ENCODE measurements around the gene CREB3L4.
"Not testable (repeated sequence)": the region's sequence is repeated elsewhere in the genome, so short reads cannot be mapped to it uniquely, and the experiment has no call there.

Gene CREB3L4

DNA sequence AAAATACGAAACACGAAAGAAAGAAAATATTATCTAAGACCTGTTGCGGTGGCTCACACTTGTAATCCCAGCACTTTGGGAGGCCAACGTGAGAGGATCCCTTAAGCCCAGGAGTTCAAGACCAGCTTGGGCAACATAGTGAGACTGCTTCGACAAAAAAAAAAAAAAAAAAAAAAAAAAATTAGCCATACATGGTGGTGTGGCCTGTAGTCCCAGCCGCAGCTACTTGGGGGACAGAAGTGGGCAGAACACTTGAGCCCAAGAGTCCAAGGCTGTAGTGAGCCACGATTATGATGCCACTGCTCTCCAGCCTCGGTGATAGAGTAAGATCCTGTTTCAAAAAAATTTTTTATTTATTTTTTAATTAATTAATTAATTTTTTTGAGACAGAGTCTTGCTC is 19.9 kb downstream of the CREB3L4 start:
- no peak for DNase-seq

DNA sequence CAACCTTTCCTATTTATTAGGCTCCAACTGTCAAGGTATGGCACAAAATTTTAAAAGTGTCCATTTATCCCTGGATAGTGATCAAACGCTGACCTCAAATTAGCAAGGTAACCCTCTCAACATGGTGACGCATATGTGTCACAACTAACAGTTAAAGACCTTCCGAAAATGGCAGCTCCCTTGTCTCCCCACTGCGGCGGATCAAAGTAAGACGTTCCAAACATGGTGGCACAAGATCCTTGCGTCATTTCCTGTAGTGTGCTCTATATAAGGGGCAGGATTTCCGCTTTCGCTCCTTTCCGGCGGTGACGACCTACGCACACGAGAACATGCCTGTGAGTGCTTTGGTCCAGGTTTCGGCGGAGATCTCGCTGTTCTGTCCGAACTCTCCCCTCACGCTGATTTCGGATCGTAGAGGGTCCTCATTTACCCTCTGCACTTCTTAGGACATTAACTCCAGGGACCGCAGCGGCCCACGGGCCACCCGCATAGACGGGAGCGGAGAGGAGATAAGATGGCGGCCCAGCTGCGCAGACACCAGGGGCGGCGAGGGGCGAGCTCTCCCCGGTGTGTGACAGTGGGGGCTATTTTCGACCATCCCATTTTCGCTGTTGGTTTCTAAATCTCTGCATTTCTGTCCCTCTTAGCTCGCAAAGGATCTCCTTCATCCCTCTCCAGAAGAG is 22.9 kb downstream of the CREB3L4 start, which contains the start of gene RPS27:
Gene RPS27, plus strand, starts transcription at position 295 of the 683 bp plus-strand sequence. Its CDS starts 35 bp downstream, at position 330.
- DNase-seq = peak; percentile 97 to 99

- DNase-seq = no peak
These were observed 23.5 kb downstream of the CREB3L4 start for GRCh38 chr1:153991151-153991630.

DNA sequence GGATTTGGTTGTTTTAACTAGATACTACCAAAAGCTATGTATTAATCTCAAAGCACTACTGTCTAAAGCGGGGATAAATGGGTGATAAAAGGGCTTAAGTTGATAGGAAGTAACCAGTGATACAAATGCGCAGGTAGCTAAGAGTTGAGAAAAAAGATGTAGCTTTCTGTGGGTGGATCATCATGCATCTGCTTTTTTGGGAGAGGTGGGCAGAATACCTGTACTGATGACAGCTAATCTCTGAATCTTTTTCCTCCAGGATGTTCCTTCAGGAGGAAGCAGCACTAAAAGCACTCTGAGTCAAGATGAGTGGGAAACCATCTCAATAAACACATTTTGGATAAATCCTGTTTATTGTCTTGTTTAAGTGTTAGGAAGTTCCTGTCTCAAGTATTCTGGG is 24.1 kb downstream of the CREB3L4 start:
- DNase-seq = no peak

GRCh38 chr1:153995202-153995601 is 27.5 kb downstream of the CREB3L4 start:
- DNase-seq = no peak

- no peak for DNase-seq
These were observed 27.9 kb downstream of the CREB3L4 start for GRCh38 chr1:153995640-153996039.

GRCh38 chr1:153996882-153997281 is 29.2 kb downstream of the CREB3L4 start:
- DNase-seq = not testable (repeated sequence)

DNA sequence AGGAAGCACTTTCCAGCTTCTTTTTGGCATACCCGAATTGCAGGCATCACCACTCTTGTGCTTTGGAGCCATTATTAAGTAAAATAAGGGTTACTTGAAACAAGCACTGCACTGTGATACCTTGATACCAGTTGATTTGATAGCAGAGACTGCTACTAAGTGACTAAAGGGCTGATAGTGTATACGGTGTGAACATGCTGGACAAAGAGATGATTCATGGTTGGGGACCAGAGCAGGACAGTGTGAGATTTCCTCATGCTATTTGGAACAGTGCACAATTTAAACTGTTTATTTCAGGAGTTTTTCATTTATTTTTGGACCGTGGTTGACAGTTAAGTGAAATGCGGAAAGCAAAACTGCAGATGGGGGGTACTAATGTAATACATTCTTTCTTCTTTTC is 32.7 kb downstream of the CREB3L4 start:
- DNase-seq = no peak

GRCh38 chr1:154006136-154006535 is 38.4 kb downstream of the CREB3L4 start:
- DNase-seq = no peak

DNA sequence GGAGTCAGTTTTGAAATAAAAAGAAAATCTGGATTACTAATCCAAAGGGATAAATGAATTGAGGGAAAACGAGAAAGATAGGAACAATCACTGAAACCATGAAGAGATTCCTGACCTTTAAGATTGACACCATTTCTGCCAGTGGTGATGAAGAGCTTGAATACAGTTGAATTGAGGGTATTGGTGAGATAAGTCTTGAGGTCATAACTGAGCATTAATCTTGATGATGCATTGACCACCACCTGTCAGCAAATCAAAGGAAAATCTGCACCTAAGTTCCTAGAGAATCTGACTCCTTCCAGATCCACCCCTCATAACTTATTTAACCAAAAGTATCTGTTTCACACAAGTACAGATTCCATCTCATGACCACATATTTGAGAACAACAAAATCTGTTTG is 44.4 kb downstream of the CREB3L4 start:
- DNase-seq = no peak

GRCh38 chr1:154012543-154012942 is 44.8 kb downstream of the CREB3L4 start:
- DNase-seq = not testable (repeated sequence)

GRCh38 chr1:154014154-154014907 is 46.6 kb downstream of the CREB3L4 start:
- DNase-seq = no peak

DNA sequence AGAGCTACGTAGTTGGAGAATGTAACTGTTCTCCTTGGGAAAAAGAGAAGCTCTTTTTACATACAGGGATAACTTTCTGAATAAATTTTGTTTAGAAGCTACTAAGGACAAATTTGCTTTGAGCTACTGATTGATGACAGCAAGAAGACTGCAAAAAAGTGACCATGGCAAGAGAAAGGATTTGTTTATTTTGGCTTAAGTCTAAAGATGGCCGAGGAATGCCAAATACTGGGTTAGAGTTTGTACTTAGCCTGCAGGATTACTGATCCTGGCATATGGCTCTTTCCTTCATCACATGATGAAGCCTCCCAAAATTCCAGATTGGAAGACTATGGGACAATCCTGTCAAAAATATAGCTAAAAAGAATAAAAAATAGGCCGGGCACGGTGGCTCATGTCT is 51.6 kb downstream of the CREB3L4 start:
- no peak for DNase-seq

DNA sequence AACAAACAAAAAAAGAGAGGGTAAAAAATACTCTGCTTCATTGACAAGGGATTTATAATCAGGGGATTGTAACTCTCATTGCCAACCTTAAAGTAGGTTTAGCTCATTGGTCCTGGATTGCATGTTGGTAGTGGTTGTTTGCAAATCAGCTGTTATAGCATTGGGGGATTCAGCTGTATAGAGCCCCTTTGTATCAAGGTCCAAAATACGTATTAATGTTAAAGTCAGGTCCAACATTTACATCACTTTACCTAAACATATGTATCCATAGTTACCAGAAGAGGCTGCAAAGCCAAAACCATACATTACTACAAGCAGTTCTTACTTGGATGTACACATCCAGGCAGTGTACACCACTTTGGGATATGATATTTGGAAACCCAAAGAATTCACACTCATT is 52.2 kb downstream of the CREB3L4 start:
- no peak for DNase-seq
